Hindlimb muscle (tissue), 1 donor: ENCODE results near the gene HPCA. TPM values are rescaled to one million over a fixed set of nuclear protein-coding genes. Genes with fewer than 3 reads are reported as not detected.

Experiments
- DNase-seq: peaks from one replicate; pipeline ENCODE4 v3.0.0-alpha.2; 2013
- polyA plus RNA-seq: library from polyadenylated mRNA; unstranded; fragments of 120-200 nt; gene quantifications from one replicate; pipeline ENCODE4 v1.2.1, GENCODE V29; 2013; ENCODE audit not compliant: insufficient read length

HPCA gene
- polyA plus RNA-seq, 1 donor, result 0.92 TPM

- no peak for DNase-seq
Observed at GRCh38 chr1:32890516-32891240, 4.4 kb downstream of the HPCA start.

GRCh38 chr1:32891241-32891570 lies 4.9 kb downstream of the HPCA start:
- DNase-seq, result no peak

- DNase-seq, result no peak
Observed at GRCh38 chr1:32891630-32892029, 5.3 kb downstream of the HPCA start.

GRCh38 chr1:32892368-32893197 lies 6.3 kb downstream of the HPCA start:
- DNase-seq, result no peak

GRCh38 chr1:32893198-32894018 lies 7.1 kb downstream of the HPCA start:
- no peak for DNase-seq

GRCh38 chr1:32894019-32894600 lies 7.8 kb downstream of the HPCA start:
- no peak for DNase-seq

GRCh38 chr1:32894681-32895080 lies 8.4 kb downstream of the HPCA start:
- DNase-seq, result no peak

GRCh38 chr1:32895325-32896215 lies 9.3 kb downstream of the HPCA start:
- no peak for DNase-seq

GRCh38 chr1:32896451-32896850 lies 10.2 kb downstream of the HPCA start:
- DNase-seq, result no peak

GRCh38 chr1:32897082-32898049 lies 11.1 kb downstream of the HPCA start:
- no peak for DNase-seq

GRCh38 chr1:32898056-32898455 lies 11.8 kb downstream of the HPCA start:
- DNase-seq, result no peak

GRCh38 chr1:32898958-32899357 lies 12.7 kb downstream of the HPCA start:
- no peak for DNase-seq

- DNase-seq, result no peak
Observed at GRCh38 chr1:32899586-32900296, 13.4 kb downstream of the HPCA start.

- DNase-seq, result no peak
Observed at GRCh38 chr1:32900371-32900955, 14.2 kb downstream of the HPCA start.

GRCh38 chr1:32900956-32901822 lies 14.9 kb downstream of the HPCA start, which contains the start of gene TMEM54:
Gene TMEM54 (minus strand): TSS chr1:32901389. CDS start chr1:32901238, 151 bp downstream.
- peak; percentile 43 for DNase-seq

- no peak for DNase-seq
Observed at GRCh38 chr1:32901823-32902534, 15.7 kb downstream of the HPCA start.

- DNase-seq, result no peak
Observed at GRCh38 chr1:32902535-32902920, 16.2 kb downstream of the HPCA start.
